Left cardiac atrium (tissue), 4 donors: Measurements from ENCODE around the gene MMP2. TPM values are rescaled to one million over a fixed set of nuclear protein-coding genes. Genes with fewer than 3 reads are reported as not detected.
A peak's percentile ranks its signal among the peaks of the same experiment; 100 is the strongest.

Experiments
- ATAC-seq, 2 donors: fragments of 200-7000 bp; cut with Tn5 transposase; one replicate each; pipeline ENCODE4 v1.9.1; 2020; ENCODE audit warnings: mild to moderate bottlenecking in 2 of 2, moderate library complexity in 2 of 2
- DNase-seq: peaks from one replicate; pipeline ENCODE4 v3.0.0-alpha.2; 2020
- intact Hi-C, 2 donors: fragments of 100-400 bp; cut with DNase I; formaldehyde crosslinking; loops; one replicate each; pipeline versions ENCODE4 v1.14.1 to v1.15.1; 2022 to 2023
- long read RNA-seq: library from polyadenylated mRNA; unstranded; transcript quantifications from one replicate; pipeline ENCODE4 v2.0.0, GENCODE V29; 2021
- total RNA-seq, 2 donors: library from RNA; stranded (reverse); fragmentation: NEBNext Ultra II Directional; extraction: Animal tissue kit (Norgen Biotek cat#: 25700); gene quantifications; one replicate each; pipeline ENCODE4 v1.2.1, GENCODE V29; 2021
- donor health status: DM: no; HTN: yes; CAD: no.
- donor health status: DM: no; HTN: yes; CAD: no; lungs with severe emphysema.
- donor health status: DM: yes; HTN: yes; CAD: no.
- donor health status: Dilated cardiomyopathy.

Gene MMP2
- 100 to 1,000 TPM; 153 to 204 TPM for total RNA-seq
- long read RNA-seq, transcript MMP2-201 (13 exons, 3,741 nt), result major isoform, 24 of 34 reads
- long read RNA-seq, partial matches to known transcripts, result 9 of 34 reads
- long read RNA-seq, other reads (novel, unspliced or antisense), result 1 of 34 reads

DNA sequence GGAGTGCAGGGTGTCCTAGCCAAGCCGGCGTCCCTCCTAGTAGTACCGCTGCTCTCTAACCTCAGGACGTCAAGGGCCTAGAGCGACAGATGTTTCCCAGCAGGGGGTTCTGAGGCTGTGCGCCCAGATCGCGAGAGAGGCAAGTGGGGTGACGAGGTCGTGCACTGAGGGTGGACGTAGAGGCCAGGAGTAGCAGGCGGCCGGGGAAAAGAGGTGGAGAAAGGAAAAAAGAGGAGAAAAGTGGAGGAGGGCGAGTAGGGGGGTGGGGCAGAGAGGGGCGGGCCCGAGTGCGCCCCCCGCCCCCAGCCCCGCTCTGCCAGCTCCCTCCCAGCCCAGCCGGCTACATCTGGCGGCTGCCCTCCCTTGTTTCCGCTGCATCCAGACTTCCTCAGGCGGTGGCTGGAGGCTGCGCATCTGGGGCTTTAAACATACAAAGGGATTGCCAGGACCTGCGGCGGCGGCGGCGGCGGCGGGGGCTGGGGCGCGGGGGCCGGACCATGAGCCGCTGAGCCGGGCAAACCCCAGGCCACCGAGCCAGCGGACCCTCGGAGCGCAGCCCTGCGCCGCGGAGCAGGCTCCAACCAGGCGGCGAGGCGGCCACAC, at the start of gene MMP2:
Gene MMP2, plus strand, starts transcription at position 372 of the 603 bp plus-strand sequence. CDS start 282 bp downstream, outside the sequence.
- ATAC-seq (peak; percentile 57 to 77), DNase-seq (peak; percentile 78)
- intact Hi-C loops, result no loop called here

DNA sequence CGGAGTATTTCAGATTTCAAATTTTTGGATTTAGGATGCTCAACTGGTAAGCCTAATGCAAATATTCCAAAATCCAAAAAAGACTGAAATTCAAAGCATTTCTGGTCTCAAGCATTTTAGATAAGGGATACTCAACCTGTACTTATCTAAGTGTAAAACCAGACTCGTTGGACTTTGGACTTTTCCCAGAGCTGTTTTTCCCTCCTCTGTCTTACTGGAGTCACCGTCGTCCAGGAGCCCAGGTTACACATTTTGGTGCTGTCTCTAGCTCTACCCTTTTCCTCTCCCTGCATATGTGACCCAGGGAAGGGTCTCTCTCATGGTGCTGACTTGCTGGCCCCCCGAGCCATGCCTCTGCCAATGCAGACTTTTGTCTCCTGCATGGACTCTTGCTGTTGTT, 46.0 kb upstream of the MMP2 start:
- DNase-seq (no peak), ATAC-seq (no peak)
- intact Hi-C loops, result no loop called here

DNA sequence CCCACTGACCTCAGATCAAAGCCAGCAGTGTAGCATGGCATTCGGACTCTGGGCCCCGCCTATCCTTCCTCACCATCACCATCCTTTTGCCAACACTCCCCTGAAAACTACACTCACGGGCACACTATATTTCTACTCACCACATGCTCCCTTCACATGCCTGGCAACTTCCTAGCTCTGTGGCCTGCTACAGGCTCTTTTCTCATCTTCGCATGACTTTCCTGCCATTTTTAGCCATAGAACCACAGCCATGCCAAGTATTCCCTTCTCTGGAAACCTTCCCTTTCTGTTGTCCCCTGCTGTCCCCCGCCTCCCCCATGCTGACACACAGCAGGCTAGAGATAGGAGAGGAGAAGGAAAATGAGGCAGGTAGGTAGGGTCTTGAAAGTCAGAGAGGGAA, 45.5 kb upstream of the MMP2 start:
- DNase-seq, result no peak
- ATAC-seq, result no peak
- intact Hi-C loops, result no loop called here

DNA sequence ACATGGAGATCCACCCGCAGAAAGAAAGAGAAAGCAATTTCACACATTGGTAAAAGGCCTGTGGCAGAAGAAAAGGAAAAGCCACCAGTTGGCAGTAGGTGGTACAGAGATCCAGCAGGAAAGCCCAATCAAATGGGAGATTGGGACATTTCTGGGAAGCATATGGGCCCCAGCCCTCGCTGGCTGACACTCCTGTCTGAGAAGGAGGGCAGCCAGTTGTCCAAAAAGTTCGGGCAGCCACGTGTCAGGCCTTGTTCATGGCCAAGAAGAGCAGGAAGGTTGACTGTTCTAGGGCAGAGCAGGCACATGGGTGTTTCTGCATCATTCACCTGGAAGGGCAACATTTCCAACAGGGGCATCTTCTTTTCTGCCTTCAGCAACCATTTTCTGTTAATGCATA, 45.0 kb upstream of the MMP2 start:
- ATAC-seq (peak in 1 of 2 donors; percentile 72), DNase-seq (no peak)
- intact Hi-C loops, result no loop called here

DNA sequence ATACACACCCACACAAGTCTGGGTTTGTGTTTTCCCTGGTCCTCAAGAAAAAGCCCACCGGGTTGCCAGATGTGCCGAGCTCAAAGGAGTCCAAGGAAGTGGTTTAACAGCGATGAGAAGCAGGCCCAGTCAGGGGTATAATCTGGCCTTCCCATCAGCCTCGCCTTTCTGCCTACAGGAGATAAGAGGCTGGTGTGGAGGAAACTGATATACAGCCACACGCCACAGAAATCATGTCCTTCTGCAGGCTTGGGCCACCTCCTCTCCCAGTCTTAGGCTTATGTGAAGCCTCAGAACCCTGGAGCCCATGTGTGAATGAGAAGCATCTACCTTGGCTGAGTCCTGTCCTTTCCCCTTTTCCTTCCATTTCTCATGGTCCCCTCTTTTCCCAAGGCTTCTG, 43.6 kb upstream of the MMP2 start:
- DNase-seq (no peak), ATAC-seq (no peak)
- intact Hi-C loops, result no loop called here

DNA sequence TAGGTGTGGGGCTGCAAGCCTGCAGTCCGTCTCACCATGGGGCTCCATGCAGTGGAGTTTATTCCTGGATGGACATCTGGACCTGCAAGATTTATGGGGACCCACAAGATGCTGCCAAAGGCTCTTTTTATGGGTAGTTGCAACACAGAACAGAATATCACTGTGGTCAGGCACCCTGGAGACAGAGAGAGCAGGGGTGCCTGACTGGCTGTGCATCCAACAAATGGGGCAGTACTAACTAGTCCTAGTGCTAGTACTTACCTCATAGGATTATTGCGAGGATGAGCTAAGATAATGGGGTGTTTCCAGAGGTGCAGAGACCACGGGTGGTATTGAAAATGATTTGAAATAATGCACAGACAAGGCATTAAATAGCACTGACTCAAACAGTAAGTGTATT, 42.4 kb upstream of the MMP2 start:
- intact Hi-C loops, result no loop called here
- DNase-seq (no peak), ATAC-seq (no peak)

DNA sequence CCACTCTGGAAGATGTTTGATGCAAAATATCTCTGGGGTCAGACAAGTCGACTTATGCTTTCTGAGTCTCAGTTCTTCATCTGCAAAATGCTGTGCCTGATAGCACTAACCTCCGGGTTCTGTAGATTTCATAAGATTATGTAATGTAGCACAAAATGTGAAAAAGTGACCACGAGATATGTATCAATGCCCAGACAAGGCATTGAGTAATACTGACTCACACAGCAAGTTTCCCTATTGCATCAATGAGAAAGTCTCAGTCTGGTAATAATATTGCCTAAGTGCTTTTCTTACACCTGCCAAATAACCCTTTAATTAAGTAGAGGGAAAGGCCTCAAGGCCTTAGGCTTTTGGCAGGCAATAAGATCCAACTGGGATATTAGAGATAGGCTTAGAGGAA, 41.4 kb upstream of the MMP2 start:
- intact Hi-C loops, result no loop called here
- peak; percentile 54 to 72 for ATAC-seq
- no peak for DNase-seq

DNA sequence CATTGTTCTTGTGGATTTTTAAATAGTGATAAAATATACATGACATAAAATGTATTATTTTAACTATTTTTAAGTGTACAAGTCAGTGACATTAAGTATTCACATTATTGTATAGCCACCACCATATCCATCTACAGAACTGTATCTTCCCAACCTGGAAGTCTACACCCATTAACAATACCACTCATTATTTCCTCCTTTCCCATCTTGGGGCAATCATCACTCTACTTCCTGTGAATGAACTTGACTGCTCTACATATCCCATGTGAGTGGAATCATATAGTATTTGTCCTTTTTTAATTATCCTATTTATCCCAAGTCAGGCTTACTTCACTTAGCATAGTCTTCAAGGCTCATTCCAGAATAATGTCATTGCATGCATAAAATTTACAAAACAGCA, 40.7 kb upstream of the MMP2 start:
- ATAC-seq (no peak), DNase-seq (no peak)
- intact Hi-C loops, result no loop called here

DNA sequence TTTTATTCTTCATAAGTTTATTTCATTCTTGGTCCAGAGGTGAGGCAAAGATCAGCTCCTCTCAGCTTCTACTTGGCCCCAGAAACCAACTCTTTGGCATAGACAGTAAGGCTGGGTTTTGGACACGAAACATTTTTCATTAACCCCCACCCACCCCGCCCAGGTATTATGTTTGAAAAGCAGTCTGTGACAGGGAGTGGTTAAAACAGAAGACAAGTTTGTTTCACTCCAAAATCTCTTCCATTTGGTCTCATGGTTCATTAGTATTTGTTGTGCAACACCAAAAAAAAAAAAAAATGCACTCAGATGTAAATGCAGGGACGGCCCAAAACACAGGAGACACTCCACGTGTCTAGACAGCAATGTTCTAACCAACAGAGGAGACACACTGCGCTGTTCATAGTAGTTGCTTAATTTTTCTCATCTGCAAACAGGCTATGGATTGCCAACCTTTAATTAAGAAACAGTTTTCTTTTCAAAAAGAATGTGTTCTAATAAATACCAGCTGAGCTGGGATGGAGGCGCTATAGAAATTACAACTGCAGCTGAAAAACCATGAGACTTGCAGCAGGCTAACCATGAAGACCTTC, 39.8 kb upstream of the MMP2 start:
- DNase-seq (no peak), ATAC-seq (no peak)
- intact Hi-C loops, result no loop called here

DNA sequence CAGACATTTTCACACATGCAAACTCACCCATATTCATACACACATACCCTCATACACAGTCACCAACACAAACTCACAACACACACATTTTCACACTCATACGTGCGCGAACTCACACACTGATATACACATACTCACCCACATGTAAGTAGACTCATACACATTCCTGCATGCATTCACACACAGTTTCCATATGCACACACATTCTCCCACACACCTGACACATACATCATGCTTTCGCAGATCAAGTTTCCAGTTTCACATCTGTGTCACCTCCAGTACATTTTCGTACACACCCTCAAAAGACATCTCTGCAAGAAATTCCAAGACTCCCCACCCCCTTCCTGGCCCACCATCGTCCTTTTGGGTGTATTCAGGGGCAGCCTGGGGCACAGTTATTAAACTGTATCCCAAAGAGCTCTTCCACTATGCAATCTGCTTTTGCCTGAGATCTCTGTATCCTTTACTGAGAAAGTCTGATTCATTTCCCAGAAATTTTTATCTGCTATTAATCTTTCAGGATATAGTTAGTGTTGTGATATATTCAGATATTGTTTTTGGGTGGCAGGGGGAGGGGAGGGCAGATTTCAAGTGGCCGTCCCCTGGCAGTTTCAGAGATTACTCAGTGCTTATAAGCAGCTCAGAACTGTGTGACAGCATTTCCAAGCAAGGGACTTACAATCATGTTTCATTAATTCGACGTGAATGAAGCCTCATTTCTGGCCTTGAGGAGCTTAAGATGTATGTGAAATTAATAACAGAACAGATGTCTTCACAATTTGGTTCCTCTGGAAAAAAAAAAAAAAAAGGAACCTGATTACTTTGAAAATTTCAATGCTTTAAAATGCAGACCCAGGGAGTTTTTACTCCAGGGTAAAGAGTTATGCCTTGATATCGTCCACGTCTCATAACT, 35.3 kb upstream of the MMP2 start:
- ATAC-seq (no peak), DNase-seq (no peak)
- intact Hi-C loops, result no loop called here

DNA sequence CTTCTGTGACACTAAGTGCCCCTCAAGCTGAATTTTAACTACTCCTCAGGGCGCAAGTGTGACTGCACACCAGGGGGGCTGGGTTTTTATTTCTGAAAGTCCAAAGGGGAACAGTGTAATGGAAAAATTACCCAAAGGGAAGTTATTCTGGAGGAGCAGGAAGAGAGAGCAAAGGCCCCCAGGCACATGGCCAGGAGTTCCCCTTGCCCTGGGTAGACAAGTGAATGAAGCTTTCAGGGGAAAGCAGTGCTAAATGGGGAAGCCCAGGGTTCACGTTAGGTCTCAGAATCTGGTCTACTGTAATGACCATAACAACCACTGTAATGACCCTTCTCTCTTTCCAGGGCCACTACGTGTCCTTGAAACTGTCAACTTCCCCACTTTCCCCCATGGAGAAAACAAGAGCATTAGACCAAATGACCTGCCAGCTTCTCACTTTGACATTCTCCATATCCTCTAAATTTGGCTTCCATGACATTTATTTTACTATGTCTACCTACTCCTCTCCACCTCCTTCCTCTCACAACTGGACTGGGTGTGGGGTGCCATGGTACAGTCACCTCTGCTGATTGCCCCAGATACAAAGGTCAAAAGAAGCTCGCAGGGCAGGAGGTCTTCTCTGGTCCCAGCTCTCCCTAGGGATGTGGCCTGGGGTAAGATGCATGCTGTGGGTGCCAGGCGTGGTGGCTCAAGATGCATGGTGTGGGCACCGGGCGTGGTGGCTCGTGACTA, 34.1 kb upstream of the MMP2 start:
- DNase-seq, result peak; percentile 53
- peak; percentile 66 to 88 for ATAC-seq
- intact Hi-C loops, result no loop called here

DNA sequence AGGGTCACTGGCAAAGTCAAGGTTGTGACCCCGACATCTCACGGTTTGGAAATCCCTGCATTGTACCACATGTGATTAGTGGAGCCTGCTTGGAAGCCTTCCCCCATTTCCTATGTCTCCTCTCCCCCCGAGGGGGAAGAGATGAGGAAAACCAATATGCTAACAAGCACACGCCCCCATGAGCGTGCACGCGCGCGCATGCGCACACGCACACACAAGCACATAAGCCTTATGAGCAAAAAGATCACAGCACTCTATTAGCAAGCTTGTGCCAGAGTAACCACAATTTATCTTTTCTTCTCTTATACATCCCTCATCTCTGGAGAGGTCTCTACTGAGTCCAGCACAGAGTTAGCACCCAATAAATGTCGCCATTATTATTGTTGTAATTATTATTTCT, 31.8 kb upstream of the MMP2 start:
- intact Hi-C loops, result no loop called here
- DNase-seq, result no peak
- no peak for ATAC-seq

DNA sequence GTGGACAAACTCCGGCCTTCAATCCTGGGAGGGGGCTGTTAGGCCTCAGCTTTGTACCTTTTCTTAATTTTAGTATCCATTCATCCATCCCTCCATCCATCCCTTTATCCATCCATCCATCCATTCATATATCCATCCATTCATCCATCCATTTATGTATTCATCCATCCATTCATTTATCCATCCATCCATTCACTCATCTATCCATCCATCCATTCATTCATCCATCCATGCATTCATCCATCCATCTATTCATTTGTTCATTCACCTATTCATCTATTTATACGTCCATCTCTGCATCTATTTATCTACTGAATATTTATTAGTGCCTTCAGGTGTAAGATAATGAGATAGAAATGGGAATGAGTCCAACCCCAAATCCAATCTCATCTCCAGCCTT, 26.0 kb upstream of the MMP2 start:
- no peak for ATAC-seq
- DNase-seq, result no peak
- intact Hi-C loops, result no loop called here

DNA sequence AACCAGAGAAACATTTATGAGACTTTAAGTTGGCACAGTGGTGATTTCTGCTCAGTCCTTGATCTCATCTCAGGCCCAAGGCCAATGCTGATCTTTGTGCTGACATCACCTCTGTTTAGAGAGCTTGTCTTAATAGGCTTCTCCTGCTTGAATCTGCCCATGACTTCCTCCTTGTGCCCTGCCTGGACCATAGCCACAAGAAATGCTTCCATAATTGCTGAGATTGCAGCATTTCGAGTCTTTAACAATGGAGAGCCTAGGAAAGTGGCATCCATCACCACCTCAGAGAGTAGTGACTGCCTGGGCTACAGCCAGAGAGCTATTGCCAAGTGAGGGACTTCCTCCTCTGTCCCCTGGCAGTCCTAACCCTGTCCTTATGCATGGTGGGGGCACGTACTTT, 25.1 kb upstream of the MMP2 start:
- DNase-seq (no peak), ATAC-seq (peak in 1 of 2 donors; percentile 25)
- intact Hi-C loops, result no loop called here

DNA sequence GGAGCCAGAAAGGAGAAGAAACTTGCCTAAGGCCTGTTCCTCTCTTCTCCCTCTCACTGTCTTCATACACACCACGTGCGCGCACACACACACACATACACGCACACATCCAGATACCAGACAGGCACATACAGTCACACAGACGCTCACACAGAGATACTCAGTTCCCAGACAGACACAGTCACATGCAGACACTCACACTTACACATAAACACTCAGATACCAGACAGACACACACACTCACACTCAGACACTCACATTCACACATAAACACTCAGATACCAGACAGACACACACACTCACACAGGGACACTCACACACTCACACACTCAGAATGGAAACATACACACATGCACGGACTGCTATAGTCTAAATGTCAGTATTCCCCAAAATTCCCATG, 24.1 kb upstream of the MMP2 start:
- ATAC-seq (no peak), DNase-seq (no peak)
- intact Hi-C loops, result no loop called here

DNA sequence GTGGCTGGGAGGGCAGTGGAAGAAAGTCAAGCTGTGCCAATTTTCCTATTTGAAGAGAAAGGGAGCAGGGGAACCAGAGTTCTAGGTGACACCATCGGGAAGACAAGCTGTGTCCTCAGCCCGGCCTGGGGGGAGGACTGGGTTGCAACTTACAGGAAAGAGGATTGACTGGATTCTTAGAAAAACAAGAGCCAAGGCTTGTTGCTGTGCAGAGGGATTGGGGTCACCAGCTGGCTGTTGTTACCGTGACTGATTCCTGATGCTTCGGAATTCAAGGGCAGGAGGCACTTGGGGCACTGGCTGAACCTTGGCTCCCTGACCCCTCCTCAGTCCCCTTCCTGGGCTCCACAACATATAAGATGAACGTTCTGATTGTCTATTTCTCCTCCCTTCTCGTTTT, 16.8 kb upstream of the MMP2 start:
- DNase-seq (no peak), ATAC-seq (no peak)
- intact Hi-C loops, result loop anchor here (10.0 kb wide), 1 partner anchor 383 kb away; no protein-coding TSS in a partner anchor

DNA sequence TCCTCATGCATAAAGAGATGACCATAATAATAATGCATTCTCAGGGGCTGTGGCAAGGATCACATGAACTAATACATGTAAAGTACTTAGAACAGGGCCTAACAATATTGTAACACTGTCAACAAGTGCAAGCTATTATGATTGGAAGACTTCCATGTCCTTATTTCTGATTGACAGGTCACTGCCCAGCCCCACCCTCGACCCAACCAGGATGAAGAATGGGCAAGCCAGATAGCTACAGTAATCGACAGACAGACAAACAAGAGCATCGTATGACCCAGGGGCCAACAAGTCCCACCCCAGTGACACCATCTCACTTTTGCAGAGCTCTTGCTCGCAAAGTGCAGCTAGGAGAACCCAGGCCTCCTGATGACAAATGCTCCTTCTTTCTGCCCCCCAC, 14.6 kb upstream of the MMP2 start:
- ATAC-seq (no peak), DNase-seq (no peak)
- intact Hi-C loops, result loop anchor here (10.0 kb wide), 1 partner anchor 380 kb away; no protein-coding TSS in a partner anchor

DNA sequence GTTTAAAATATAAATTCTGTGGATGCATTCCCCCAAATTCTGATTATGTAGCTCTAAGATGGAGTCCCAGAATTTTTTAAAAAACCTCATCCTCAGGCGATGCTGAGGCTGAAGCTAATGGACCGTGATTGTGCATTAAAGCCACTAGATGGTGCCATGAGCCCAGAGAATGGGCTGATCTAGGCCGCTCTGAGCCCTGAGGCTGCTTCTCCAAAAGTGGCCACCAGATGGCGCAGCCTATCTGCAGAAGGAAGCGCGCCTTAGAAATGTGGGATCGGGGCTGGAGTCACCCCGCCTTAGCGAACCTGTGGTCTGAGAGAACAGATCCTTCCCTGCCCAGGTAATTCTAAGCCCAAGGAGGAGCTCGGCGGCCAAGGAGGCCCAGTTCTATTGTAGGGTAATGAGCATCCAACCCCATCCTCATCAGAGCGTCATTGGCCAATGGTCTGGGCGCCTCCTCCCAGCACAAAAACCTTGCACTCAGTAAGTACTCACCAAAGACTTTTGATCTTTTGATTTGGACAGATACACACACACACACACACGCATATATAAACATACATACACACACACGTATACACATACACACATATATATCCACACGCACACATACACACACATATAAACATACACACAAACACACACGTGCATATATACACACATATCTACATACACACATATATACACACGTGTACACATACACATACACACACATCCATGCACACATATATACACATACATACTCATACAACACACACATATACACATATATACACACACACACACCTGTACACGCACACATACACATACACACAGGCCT, 13.7 kb upstream of the MMP2 start:
- intact Hi-C loops, result loop anchor here (1.0 to 10.0 kb wide), 5 partner anchors 77 to 380 kb away; no protein-coding TSS in a partner anchor

More for the DNA sequence above, 13.7 kb upstream of the MMP2 start:
- peak; percentile 93 to 94 for ATAC-seq
- peak; percentile 89 for DNase-seq
